ENCODE measurements around the gene ANAPC2. TPM values are rescaled to one million over a fixed set of nuclear protein-coding genes. Genes with fewer than 3 reads are reported as not detected.

Gene ANAPC2
- total and polyA plus RNA-seq, 12 donors, result 23.7 to 69.6 (median 27.7) TPM

GRCh38 chr9:137182836-137183235, 5.5 kb downstream of the ANAPC2 start:
- Histone ChIP-seq H3K9me3 (no peaks in the 10 kb centered on the region), H3K4me1 (peaks cover 14 to 29% (median 21%) of the 10 kb centered on the region in 9 donors), H3K27ac (no peak overlapping the region), H3K27me3 (no peaks in the 10 kb centered on the region), H3K36me3 (peaks cover 4 to 90% (median 49%) of the 10 kb centered on the region in 9 donors), H3K4me3 (no peak overlapping the region)
- 89 to 94% methylated on average over 12 to 17 of the region's 17 CpGs for WGBS, 2 donors
- DNase-seq, result no peak
- TF ChIP-seq CTCF (IDR thresholded peaks at IDR 0.05), result no peak
- intact Hi-C loops (cut with DNase I), result loop anchor here in 2 of 10 donors (10.0 kb wide), 1 partner anchor 48 kb away; the partner anchor contains the start of gene GRIN1 (in 2 of the 2)
- ATAC-seq, result no peak

GRCh38 chr9:137181680-137182079, 6.7 kb downstream of the ANAPC2 start:
- Histone ChIP-seq H3K27me3 (no peaks in the 10 kb centered on the region), H3K36me3 (peaks cover 4 to 92% (median 49%) of the 10 kb centered on the region in 9 donors), H3K4me1 (peaks cover 4 to 18% (median 9%) of the 10 kb centered on the region in 9 donors), H3K27ac (no peak overlapping the region), H3K4me3 (no peak overlapping the region), H3K9me3 (no peaks in the 10 kb centered on the region)
- 94 to 95% methylated on average over 22 of the region's 22 CpGs for WGBS, 2 donors
- ATAC-seq, result no peak
- intact Hi-C loops (cut with DNase I), result loop anchor here in 2 of 10 donors (10.0 kb wide), 1 partner anchor 47 kb away; the partner anchor contains the start of gene GRIN1 (in 2 of the 2)
- TF ChIP-seq CTCF (IDR thresholded peaks at IDR 0.05), result no peak
- no peak for DNase-seq

DNA sequence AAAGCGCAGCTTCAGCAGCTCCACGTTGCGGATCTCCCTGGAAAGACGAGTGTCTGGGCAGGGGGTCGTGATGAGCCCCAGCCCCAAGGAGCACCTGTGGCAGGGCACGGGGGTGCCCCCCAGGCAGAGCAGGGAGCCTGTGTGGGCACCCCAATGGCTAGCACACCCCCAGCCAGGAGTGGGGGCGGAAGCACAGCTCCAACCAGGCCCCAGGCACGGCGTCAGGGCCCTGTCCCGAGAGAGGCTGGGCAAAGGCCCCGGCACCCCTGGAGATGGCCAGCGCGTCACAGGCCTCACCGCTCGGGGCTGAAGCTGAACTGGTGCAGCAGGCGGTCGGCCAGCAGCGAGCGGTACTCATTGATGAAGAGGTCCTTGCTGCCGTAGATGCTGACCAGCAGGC, 7.9 kb downstream of the ANAPC2 start:
- no peak overlapping the region for H3K4me3 ChIP-seq
- peaks cover 0 to 6% (median 0%) of the 10 kb centered on the region in 9 donors for H3K4me1 ChIP-seq
- ATAC-seq (no peak), DNase-seq (no peak)
- TF ChIP-seq CTCF (IDR thresholded peaks at IDR 0.05), result no peak
- intact Hi-C loops (cut with DNase I), result loop anchor here in 2 of 10 donors (10.0 kb wide), 1 partner anchor 46 kb away; the partner anchor contains the start of gene GRIN1 (in 2 of the 2)
- H3K9me3 ChIP-seq, result no peaks in the 10 kb centered on the region
- peaks cover 0 to 2% (median 0%) of the 10 kb centered on the region in 7 donors for H3K27me3 ChIP-seq
- H3K36me3 ChIP-seq, result peaks cover 4 to 82% (median 45%) of the 10 kb centered on the region in 9 donors
- 94 to 95% methylated on average over 20 of the region's 20 CpGs for WGBS, 2 donors
- H3K27ac ChIP-seq, result no peak overlapping the region

DNA sequence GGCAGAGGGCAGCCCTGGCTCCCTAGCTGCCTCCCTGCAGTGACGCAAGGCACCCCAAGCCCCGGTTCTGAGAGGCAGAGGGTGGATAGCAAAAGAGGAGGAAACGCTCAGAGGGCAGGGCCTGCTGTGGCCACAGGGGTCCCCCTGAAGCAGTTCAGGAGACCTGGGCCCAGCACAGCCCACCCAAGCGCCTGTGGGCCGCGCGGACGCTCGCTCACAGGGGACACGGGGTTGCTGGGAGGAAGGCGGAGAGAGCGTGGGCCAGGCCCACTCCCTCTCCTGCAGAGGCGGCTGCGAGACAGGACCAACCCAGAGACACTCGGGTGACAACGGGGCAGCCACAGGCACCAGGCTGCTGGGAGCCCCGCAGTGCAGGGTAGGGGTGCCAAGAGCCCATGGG, 8.6 kb downstream of the ANAPC2 start:
- no peak overlapping the region for H3K4me3 ChIP-seq
- peaks cover 0 to 4% (median 0%) of the 10 kb centered on the region in 9 donors for H3K4me1 ChIP-seq
- no peak for TF ChIP-seq CTCF (IDR thresholded peaks at IDR 0.05)
- WGBS, 2 donors, result 91 to 99% methylated on average over 17 of the region's 17 CpGs
- ATAC-seq, result no peak
- no peak for DNase-seq
- no peaks in the 10 kb centered on the region for H3K9me3 ChIP-seq
- intact Hi-C loops (cut with DNase I), result loop anchor here in 3 of 10 donors (5.0 to 10.0 kb wide), 2 partner anchors 37 to 45 kb away; partner anchors contain the start of gene GRIN1 (in 2 of the 3)
- peaks cover 4 to 75% (median 43%) of the 10 kb centered on the region in 9 donors for H3K36me3 ChIP-seq
- no peak overlapping the region for H3K27ac ChIP-seq
- H3K27me3 ChIP-seq, result peaks cover 0 to 10% (median 0%) of the 10 kb centered on the region in 7 donors

Measured in heart right ventricle (tissue), 16 donors.